ENCODE results near the gene CDKN2A.

DNA sequence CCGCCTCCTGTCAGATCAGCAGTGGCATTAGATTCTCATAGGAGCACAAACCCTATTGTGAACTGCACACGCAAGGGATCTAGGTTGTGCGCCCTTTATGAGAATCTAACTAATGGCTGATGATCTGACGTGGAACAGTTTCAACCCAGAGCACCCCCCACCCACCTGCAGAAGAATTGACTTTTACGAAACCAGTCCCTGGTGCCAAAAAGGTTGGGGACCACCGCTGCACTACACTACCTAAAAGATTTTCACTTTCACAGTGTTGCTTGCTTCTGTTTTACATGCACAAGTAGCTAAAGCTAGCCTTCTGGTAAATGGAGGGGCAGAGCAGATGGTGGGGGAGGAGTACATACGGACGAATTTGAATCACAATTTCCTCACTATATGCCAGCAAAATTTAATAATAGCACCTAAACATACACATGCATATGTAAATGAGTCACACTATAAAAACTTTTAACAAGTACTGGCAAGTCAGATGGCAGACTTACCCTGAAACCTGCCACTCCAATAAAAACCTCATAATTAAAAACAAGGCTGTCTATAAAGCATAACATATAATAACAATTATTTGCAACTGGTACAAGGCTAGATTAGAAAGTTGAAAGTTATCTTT, 38.9 kb upstream of the CDKN2A start:
- no peak for TF ChIP-seq CTCF (IDR thresholded peaks at IDR 0.05)
- TF ChIP-seq POLR2A (IDR thresholded peaks at IDR 0.05), result no peak
